Measurements from ENCODE around the gene B4GALT2. TPM values are rescaled to one million over a fixed set of nuclear protein-coding genes. Genes with fewer than 3 reads are reported as not detected.

Gene B4GALT2
- total and polyA plus RNA-seq, 10 of the 15 experiments (the other 5 are each of a cell fraction or from before 2014, with no cell fraction given), result 0.98 to 61.0 (median 23.4) TPM

GRCh38 chr1:43936431-43937151, 42.4 kb upstream of the B4GALT2 start:
- Histone ChIP-seq H3K9ac (ENCODE audit: control insufficient read depth, insufficient read depth, low read length) (no peak overlapping the region), H4K20me1 (ENCODE audit: control insufficient read depth, insufficient read depth) (no peaks in the 10 kb centered on the region), H3K4me2 (ENCODE audit: control insufficient read depth, insufficient read depth) (peak overlapping the region; percentile 67; the same call in 1 of the 2 replicates), H2AFZ (ENCODE audit: control insufficient read depth, low read depth, low read length) (peak overlapping the region; percentile 36), H3K4me3 (0 out of 2 replicates have a peak overlapping the region, but pooled peaks have one; percentile 44), H3K9me3 (replicated peaks; ENCODE audit: control insufficient read depth, insufficient read depth, low read length) (no peaks in the 10 kb centered on the region), H3K79me2 (ENCODE audit: control insufficient read depth, insufficient read depth, low read length) (no peaks in the 10 kb centered on the region), H3K27ac (ENCODE audit: control insufficient read depth, insufficient read depth) (no peak overlapping the region), H3K4me1 (ENCODE audit: control insufficient read depth, insufficient read depth, low read length) (peaks cover 11% of the 10 kb centered on the region), H3K36me3 (ENCODE audit: control insufficient read depth in 2 of 2, insufficient read depth in 2 of 2, low read length in 1 of 2) (no peaks in the 10 kb centered on the region), H3K27me3 (replicated peaks in 1 of 2; ENCODE audit: control insufficient read depth in 2 of 2, insufficient read depth in 2 of 2, low read length in 1 of 2) (no peaks in the 10 kb centered on the region)
- intact Hi-C loops (cut with micrococcal nuclease; ENCODE audit: unreplicated experiment), result no loop called here
- ATAC-seq (peak; percentile 17; the same call in 1 of the 3 replicates), FAIRE-seq (no peak), DNase-seq (ENCODE audit: low read depth, low spot score) (no peak)
- CTCF ChIA-PET, result interaction anchor here (0.8 to 19.3 kb wide), 4 partner anchors 173 to 408 kb away, joined by 4 to 1117 read pairs (median 71); partner anchors contain the start of gene KDM4A
- TF ChIP-seq E2F4 (IDR thresholded peaks at IDR 0.05; ENCODE audit: low read depth, low read length), result no peak
- peak; percentile 64 for TF ChIP-seq HDAC6 (IDR thresholded peaks at IDR 0.05; ENCODE audit: unreplicated experiment)
- 0 out of 6 replicates have a peak, but pooled peaks of 1 of the 3 experiments have one; percentile 2 for TF ChIP-seq CTCF (IDR thresholded peaks at IDR 0.05 in 2 of 3, conservative IDR thresholded peaks at IDR 0.05 in 1 of 3; ENCODE audit: control insufficient read depth in 2 of 3, extremely low read depth in 1 of 3, insufficient read depth in 1 of 3, low read depth in 3 of 3, low read length in 3 of 3)
- TF ChIP-seq EGR1 (IDR thresholded peaks at IDR 0.05; ENCODE audit: borderline replicate concordance in 1 of 2, low read depth in 2 of 2, low read length in 2 of 2), result peak in 1 of 2 experiments; percentile 21; a peak in 1 of 3 replicates
- no peak for TF ChIP-seq PML (IDR thresholded peaks at IDR 0.05; ENCODE audit: low read length)
- TF ChIP-seq MAX (IDR thresholded peaks at IDR 0.05; ENCODE audit: low read depth, low read length), result no peak
- no peak for TF ChIP-seq GATAD2B (conservative IDR thresholded peaks at IDR 0.05; ENCODE audit: low read depth)
- no peak for TF ChIP-seq ZBTB33 (IDR thresholded peaks at IDR 0.05)
- no peak for TF ChIP-seq BMI1 (IDR thresholded peaks at IDR 0.05; ENCODE audit: borderline replicate concordance)
- in situ Hi-C loops (cut with MboI), result loop anchor here (5.0 kb wide), 1 partner anchor 409 kb away; no protein-coding TSS in a partner anchor
- WGBS (ENCODE audit: insufficient coverage, insufficient replicate concordance, low lambda C conversion rate, missing lambda C conversion rate), result 20% methylated on average over 40 of the region's 56 CpGs
- RAD21 ChIA-PET (ENCODE audit: unreplicated experiment), result interaction anchor here (1.4 to 13.3 kb wide), 3 partner anchors 8 to 170 kb away, joined by 3 to 587 read pairs (median 54); partner anchors contain the start of gene IPO13
- POLR2A ChIA-PET, result interaction anchor here (0.6 kb wide), 1 partner anchor 57 kb away, joined by 3 read pairs; no protein-coding TSS in a partner anchor
- BruUV-seq (replicated peaks), result no TSS peak
- SMC1A ChIA-PET (ENCODE audit: uncharacterized antibody, unreplicated experiment), result interaction anchor here (1.5 to 8.7 kb wide), 3 partner anchors 83 to 287 kb away, joined by 3 to 481 read pairs (median 6); partner anchors contain the start of gene KDM4A

Measured in GM12878 (cell line).